A549 treated with AZD9567 at 1 μM for 4 hours (cell line): ENCODE measurements around the gene TLL1. TPM values are rescaled to one million over a fixed set of nuclear protein-coding genes. Genes with fewer than 3 reads are reported as not detected.

Experiments
- total RNA-seq: library from RNA; stranded (reverse); fragments of 200-300 nt; extraction: Qiagen RNA extraction; gene quantifications from 5 replicates; pipeline ENCODE4 v1.2.3, GENCODE V29; 2022; ENCODE audit not compliant: insufficient read depth

Gene TLL1
- 0.08 to 0.29 TPM (median 0.20 TPM) in 4 of 5 replicates, not detected in the other for total RNA-seq

GRCh38 chr4:165872461-165873297 lies at the start of gene TLL1:
Gene TLL1, plus strand, starts transcription at chr4:165873237. Its CDS starts 668 bp downstream, at chr4:165873905.

